ENCODE measurements around the gene MYO1B. TPM values are rescaled to one million over a fixed set of nuclear protein-coding genes. Genes with fewer than 3 reads are reported as not detected.

The MYO1B gene
- total and polyA plus RNA-seq, 2 of the 4 experiments (the other 2 are of a cell fraction): 57.2 to 116 TPM

- POLR2A ChIA-PET (ENCODE audit: unreplicated experiment): no interaction called here
- Histone ChIP-seq H3K4ac (ENCODE audit: low read depth, low read length) (no peak overlapping the region), H2BK20ac (ENCODE audit: low read depth, low read length) (peak overlapping the region; percentile 27; the same call in 1 of the 2 replicates), H2AK9ac (replicated peaks; ENCODE audit: low read depth, low read length, poor library complexity) (no peak overlapping the region), H4K91ac (ENCODE audit: insufficient read depth, low read depth, low read length) (no peak overlapping the region), H3K4me1 (ENCODE audit: control insufficient read depth, insufficient read depth, low read length) (peaks cover 23% of the 10 kb centered on the region), H3K18ac (ENCODE audit: low read depth, low read length) (peak overlapping the region; percentile 8; the same call in 1 of the 2 replicates), H3K79me1 (ENCODE audit: low read depth in 1 of 2, low read length in 2 of 2) (peaks cover 24 to 53% of the 10 kb centered on the region in 2 experiments), H3K27me3 (ENCODE audit: control insufficient read depth, insufficient read depth, low read length) (no peaks in the 10 kb centered on the region), H2BK15ac (ENCODE audit: low read depth, low read length) (peak overlapping the region; percentile 45; the same call in 1 of the 3 replicates), H3K14ac (replicated peaks; ENCODE audit: low read depth, low read length) (0 out of 2 replicates have a peak overlapping the region, but pooled peaks have one; percentile 49), H3K4me3 (ENCODE audit: insufficient read depth, low read depth, low read length) (no peak overlapping the region), H3K9ac (ENCODE audit: low read depth, low read length) (no peak overlapping the region), H3K56ac (ENCODE audit: extremely low read depth, insufficient read depth, low read length) (no peak overlapping the region), H3K27ac (ENCODE audit: insufficient read depth, low read length) (peak overlapping the region; percentile 32; the same call in 1 of the 2 replicates), H2BK120ac (ENCODE audit: low read depth, low read length) (peak overlapping the region; percentile 35; the same call in 1 of the 2 replicates), H3K4me2 (ENCODE audit: low read depth, low read length) (peak overlapping the region; percentile 44; the same call in 1 of the 2 replicates), H4K8ac (ENCODE audit: low read depth in 2 of 2, low read length in 2 of 2) (peak overlapping the region in 1 of 2 experiments; percentile 35; a peak in 1 of 4 replicates), H3K9me3 (ENCODE audit: control insufficient read depth, insufficient read depth, low read length) (peaks cover 2% of the 10 kb centered on the region; the same call in 1 of the 2 replicates), H2BK5ac (ENCODE audit: low read depth, low read length, poor library complexity, severe bottlenecking) (peak overlapping the region; percentile 84), H3K23ac (ENCODE audit: low read depth, low read length) (peak overlapping the region; percentile 57; the same call in 1 of the 2 replicates), H3K9me1 (ENCODE audit: insufficient read depth, low read length) (peaks cover 25% of the 10 kb centered on the region), H2AFZ (replicated peaks; ENCODE audit: low read length, poor library complexity) (no peak overlapping the region), H4K5ac (ENCODE audit: low read depth, low read length) (peak overlapping the region; percentile 67; the same call in 1 of the 2 replicates), H4K20me1 (ENCODE audit: insufficient read depth, low read length) (peaks cover 4% of the 10 kb centered on the region; the same call in 1 of the 2 replicates), H3K36me3 (ENCODE audit: control insufficient read depth, insufficient read depth, low read length) (peaks cover 34% of the 10 kb centered on the region), H2AK5ac (ENCODE audit: low read depth, low read length) (no peak overlapping the region)
- DNase-seq: peak; percentile 87
- TF ChIP-seq CEBPB (IDR thresholded peaks at IDR 0.05; ENCODE audit: low read depth, low read length): peak; percentile 16; the same call in 1 of the 2 replicates
- TF ChIP-seq FOS (IDR thresholded peaks at IDR 0.05; ENCODE audit: low read depth, low read length): peak; percentile 21; the same call in 1 of the 2 replicates
- TF ChIP-seq ELK1 (IDR thresholded peaks at IDR 0.05; ENCODE audit: borderline replicate concordance, low read depth, low read length): no peak
- peak; percentile 20; the same call in 1 of the 2 replicates for TF ChIP-seq RAD21 (IDR thresholded peaks at IDR 0.05; ENCODE audit: low read length)
- peak; percentile 74 for ATAC-seq (ENCODE audit: low read depth)
- dilution Hi-C loops (cut with HindIII; ENCODE audit: low sequenced_read_pairs, unreplicated experiment) (no loop called here), intact Hi-C loops (cut with micrococcal nuclease) (no loop called here), in situ Hi-C loops (cut with MboI; ENCODE audit: low sequenced_read_pairs) (no loop called here)
- CTCF ChIA-PET: interaction anchor here (0.8 kb wide), 1 partner anchor 302 kb away, joined by 7 read pairs; no protein-coding TSS in a partner anchor
- TSS peak; percentile 3 for BruUV-seq (replicated peaks)
- WGBS, 2 experiments (ENCODE audit: extremely low coverage in 2 of 2, insufficient read length in 1 of 2): no CpG with 5 or more reads among the region's 2 CpGs
Observed at GRCh38 chr2:191352536-191352935, 107.3 kb downstream of the MYO1B start.

Data from IMR-90 (cell line).